Colonic mucosa (tissue), 4 donors: ENCODE results near the gene JOSD2. TPM values are rescaled to one million over a fixed set of nuclear protein-coding genes. Genes with fewer than 3 reads are reported as not detected.

Experiments
- DNase-seq: peaks from one replicate; pipeline ENCODE4 v3.0.0-alpha.2; 2020
- H3K27ac ChIP-seq: fragments of 200-600 bp; one replicate; pipeline ENCODE4 v1.8.0; 2021
- H3K27me3 ChIP-seq: fragments of 200-600 bp; one replicate; pipeline ENCODE4 v1.8.0; 2021
- H3K36me3 ChIP-seq: fragments of 200-600 bp; one replicate; pipeline ENCODE4 v1.8.0; 2021
- H3K4me1 ChIP-seq: fragments of 200-600 bp; one replicate; pipeline ENCODE4 v1.8.0; 2021; ENCODE audit warnings: mild to moderate bottlenecking
- H3K4me3 ChIP-seq: fragments of 200-600 bp; one replicate; pipeline ENCODE4 v1.8.0; 2021
- H3K9ac ChIP-seq, 2 donors: one replicate each; pipeline ENCODE4 v1.7.0; 2013; ENCODE audit warnings: control low read depth in 2 of 2, low read depth in 2 of 2, low read length in 2 of 2
- H3K9me3 ChIP-seq: fragments of 200-600 bp; one replicate; pipeline ENCODE4 v1.8.0; 2021
- intact Hi-C: fragments of 100-400 bp; cut with DNase I; formaldehyde crosslinking; loops from one replicate; pipeline ENCODE4 v1.14.1; 2022
- total RNA-seq, 2 donors: library from RNA; stranded (reverse); fragmentation: NEBNext Ultra II Directional in 1 of 2; extraction: Animal tissue kit (Norgen Biotek cat#: 25700) in 1 of 2; gene quantifications; one replicate each; pipeline ENCODE4 v1.2.1, GENCODE V29; 2021
- TF ChIP-seq, protein P1 (sequence below): fragments of 200-600 bp; IDR thresholded peaks from one replicate; pipeline ENCODE4 v1.8.0; 2022; ENCODE audit warnings: antibody characterized with exemption, mild to moderate bottlenecking
- donor health status: healthy.
- donor health status: DM: no; HTN: no; CAD: no.
- donor health status: DM: no; HTN: no; CAD: no.

The JOSD2 gene
- total RNA-seq, 2 donors from 2014 or later: 27.0 to 45.0 TPM

DNA sequence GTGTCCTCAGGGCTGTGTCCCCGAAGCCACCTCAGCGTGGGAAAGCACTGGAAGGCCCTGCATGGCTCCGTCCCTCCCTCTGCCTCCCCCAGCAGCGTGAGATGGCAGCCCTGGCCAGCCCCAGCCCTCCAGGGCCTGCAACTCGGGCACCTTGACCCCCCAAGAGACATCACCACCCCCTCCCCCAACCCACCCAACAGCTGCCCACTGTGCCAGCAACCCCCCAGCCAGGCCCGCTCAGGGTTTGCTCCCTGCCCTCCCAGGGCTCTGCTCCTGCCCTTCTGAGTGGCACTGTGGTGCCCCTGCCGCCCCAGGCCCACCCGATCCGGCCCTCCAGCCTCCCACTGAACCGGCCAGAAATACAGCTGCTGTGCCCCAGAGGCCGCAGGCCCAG, 4.2 kb upstream of the JOSD2 start:
- no peak overlapping the region for H3K27ac ChIP-seq
- H3K4me1 ChIP-seq: no peaks in the 10 kb centered on the region
- no peak overlapping the region for H3K4me3 ChIP-seq
- DNase-seq: no peak
- TF ChIP-seq, protein P1, sequence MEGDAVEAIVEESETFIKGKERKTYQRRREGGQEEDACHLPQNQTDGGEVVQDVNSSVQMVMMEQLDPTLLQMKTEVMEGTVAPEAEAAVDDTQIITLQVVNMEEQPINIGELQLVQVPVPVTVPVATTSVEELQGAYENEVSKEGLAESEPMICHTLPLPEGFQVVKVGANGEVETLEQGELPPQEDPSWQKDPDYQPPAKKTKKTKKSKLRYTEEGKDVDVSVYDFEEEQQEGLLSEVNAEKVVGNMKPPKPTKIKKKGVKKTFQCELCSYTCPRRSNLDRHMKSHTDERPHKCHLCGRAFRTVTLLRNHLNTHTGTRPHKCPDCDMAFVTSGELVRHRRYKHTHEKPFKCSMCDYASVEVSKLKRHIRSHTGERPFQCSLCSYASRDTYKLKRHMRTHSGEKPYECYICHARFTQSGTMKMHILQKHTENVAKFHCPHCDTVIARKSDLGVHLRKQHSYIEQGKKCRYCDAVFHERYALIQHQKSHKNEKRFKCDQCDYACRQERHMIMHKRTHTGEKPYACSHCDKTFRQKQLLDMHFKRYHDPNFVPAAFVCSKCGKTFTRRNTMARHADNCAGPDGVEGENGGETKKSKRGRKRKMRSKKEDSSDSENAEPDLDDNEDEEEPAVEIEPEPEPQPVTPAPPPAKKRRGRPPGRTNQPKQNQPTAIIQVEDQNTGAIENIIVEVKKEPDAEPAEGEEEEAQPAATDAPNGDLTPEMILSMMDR: no peak
- H3K36me3 ChIP-seq: no peaks in the 10 kb centered on the region
- H3K27me3 ChIP-seq: peaks cover 3% of the 10 kb centered on the region
- intact Hi-C loops: no loop called here
- no peak overlapping the region for H3K9ac ChIP-seq
- no peaks in the 10 kb centered on the region for H3K9me3 ChIP-seq

DNA sequence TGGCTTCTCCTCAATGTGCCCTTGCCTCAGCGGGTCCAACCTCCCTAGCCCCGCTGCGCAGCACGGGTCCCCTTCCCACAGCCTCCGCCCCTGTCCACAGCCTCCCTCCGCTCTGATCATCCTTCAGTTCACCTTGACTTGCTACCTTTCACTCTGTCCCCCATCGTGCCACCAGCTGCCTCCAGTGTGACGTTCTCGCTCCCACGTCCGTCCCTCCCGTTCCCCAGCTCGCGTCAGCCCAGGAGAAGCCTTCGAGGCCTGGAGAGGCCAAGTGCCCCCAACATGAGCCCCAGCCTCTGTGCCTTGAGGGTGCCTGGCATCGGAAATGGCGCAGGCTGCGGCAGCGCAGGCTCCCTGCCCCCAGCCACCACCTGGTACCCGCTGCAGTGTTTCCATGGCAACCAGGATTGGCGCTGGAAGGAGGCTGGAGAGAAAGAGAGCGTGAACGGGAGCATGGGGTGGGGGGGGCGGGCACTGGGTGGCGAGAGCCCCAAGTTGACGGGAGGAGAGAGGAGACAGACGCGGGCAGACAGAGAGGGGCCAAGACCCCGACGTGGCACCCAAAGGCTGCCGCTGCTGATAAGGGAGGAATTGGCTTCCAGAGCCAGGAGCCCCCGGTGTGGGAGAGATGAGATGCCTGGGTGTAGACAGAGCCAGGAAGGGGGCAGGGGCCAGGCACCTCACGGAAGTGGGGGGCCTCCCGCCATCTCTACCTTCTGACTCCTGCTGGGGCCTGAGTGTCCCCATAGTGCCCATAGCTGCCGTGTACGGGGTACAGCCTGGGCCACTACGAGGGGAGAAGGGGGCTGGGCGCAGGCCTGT, 3.6 kb upstream of the JOSD2 start:
- TF ChIP-seq, protein P1: no peak
- H3K9me3 ChIP-seq: no peaks in the 10 kb centered on the region
- no peaks in the 10 kb centered on the region for H3K4me1 ChIP-seq
- H3K27ac ChIP-seq: no peak overlapping the region
- no peak for DNase-seq
- H3K36me3 ChIP-seq: no peaks in the 10 kb centered on the region
- no peak overlapping the region for H3K4me3 ChIP-seq
- H3K27me3 ChIP-seq: peaks cover 3% of the 10 kb centered on the region
- intact Hi-C loops: no loop called here
- no peak overlapping the region for H3K9ac ChIP-seq

DNA sequence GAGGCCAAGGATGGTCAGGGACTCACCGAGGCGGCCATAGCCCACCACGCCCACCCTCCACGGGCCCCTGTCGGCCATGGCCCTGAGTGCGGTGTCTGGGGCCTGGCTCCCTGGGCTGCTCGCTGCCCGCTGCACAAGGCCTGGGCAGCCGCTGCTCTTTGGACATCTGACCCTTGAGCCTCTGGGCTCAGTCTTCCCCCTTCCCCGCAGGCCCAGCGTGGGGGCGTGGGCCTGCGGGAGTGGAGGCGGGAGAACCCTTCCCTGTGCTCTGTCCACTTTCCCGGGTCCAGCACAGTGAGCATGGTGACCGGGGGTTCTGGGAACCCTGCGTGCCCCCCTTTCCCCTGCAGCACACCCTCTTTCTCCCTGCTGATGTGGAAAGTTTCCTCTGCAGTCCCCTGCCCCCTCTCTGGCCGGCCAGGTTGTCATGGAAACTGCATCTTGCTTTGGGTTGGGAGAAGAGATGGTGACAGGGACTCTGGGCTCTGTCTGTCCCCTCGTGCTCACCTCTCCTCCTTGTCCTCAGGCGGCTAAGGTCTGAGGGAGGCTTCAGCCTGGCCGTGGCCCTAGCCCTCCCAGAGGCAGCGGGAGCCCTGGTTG, 2.9 kb upstream of the JOSD2 start, which contains the start of gene ASPDH:
ASPDH (minus strand) TSS at position 168 of the 600 bp plus-strand sequence; CDS start at position 78, 90 bp downstream.
- Histone ChIP-seq H3K4me3 (no peak within 1 kb of the TSS), H3K27me3 (peaks cover 3% of the 10 kb centered on the region), H3K36me3 (no peaks in the 10 kb centered on the region), H3K4me1 (no peaks in the 10 kb centered on the region), H3K27ac (no peak within 1 kb of the TSS), H3K9ac (no peak within 1 kb of the TSS), H3K9me3 (no peaks in the 10 kb centered on the region)
- intact Hi-C loops: no loop called here
- no peak for DNase-seq
- TF ChIP-seq, protein P1: no peak

DNA sequence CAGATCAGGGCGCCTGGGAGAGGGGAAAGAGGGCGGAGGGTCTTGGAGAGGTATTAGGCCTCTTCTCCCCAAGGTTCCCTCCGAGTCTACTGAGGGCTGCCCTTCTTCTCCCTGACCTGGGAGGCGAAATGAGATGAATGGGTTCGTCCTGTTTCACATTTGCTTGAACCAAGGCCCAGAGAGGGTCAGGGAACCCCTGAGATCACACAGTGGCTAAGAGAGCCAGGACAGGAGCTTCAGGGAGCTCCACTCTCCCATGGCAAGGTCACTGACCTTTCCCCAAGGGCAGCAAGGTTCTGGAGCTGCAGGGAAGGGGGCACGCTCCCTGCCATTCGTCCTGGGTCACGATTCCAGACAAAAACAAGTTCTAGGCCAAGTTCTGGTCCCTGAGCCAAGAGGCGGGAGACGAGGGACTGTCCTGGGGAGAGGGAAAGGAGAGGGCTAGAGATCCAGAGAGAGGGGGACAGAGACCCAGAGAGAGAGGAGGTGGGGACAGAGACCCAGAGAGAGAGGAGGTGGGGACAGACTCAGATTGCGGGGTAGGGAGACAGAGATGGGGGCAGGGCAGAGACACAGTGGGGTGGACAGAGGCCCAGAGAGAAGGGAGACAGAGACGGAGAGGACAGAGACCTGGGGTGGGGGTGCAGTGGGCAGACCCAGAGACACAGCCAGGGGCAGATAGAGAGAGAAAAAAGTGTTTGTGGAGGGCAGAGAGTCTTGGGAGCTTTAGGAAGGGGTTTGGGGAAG, 2.2 kb upstream of the JOSD2 start:
- DNase-seq: no peak
- Histone ChIP-seq H3K36me3 (no peaks in the 10 kb centered on the region), H3K4me1 (no peaks in the 10 kb centered on the region), H3K27me3 (peaks cover 3% of the 10 kb centered on the region), H3K4me3 (no peak overlapping the region), H3K27ac (no peak overlapping the region), H3K9ac (no peak overlapping the region), H3K9me3 (no peaks in the 10 kb centered on the region)
- TF ChIP-seq, protein P1: no peak
- intact Hi-C loops: no loop called here

DNA sequence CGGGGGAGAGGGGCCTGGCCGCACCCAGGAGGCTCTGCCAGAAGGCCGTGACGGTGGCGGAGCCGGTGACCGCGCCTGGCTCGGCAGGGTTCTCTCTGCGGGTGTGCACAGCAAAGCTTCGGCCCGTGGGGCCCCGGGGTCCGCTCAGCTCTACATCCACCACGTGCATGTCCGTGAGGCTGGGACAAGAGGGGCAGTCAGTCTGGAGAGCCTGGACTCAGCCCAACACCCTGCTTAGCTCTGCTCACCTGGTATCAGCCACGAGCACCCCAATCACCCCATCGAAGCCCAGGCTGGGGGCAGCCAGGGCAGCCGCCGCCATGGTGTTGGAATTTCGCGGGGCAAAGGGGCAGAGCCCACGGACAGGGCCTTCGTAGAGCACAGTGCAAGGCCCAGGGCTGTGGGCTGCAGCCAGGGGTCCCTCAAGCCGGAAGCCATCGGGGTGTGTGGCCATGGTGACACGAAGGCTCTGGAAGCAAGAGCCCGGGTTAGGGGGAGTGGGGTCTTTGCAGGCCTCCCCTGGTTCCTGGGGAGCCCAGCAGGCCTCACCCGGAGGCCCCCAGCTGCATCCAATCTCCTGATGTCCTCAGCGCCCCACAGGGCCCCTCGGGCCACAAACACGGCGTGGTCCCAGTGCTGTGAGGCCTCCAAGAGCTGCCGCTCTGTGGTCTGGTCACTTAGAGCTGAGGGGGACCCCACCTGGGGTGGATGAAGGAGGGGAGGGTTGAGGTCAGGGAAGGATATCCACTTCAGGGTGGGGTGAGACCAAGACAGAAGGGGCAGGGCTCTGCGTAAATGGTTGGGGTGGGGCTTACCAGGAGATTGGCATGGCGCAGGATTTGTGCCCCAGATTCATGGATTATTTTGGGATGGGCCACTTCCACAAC, 1.4 kb upstream of the JOSD2 start:
- Histone ChIP-seq H3K9me3 (no peaks in the 10 kb centered on the region), H3K27ac (no peak overlapping the region), H3K4me1 (no peaks in the 10 kb centered on the region), H3K36me3 (no peaks in the 10 kb centered on the region), H3K27me3 (peaks cover 3% of the 10 kb centered on the region), H3K9ac (no peak overlapping the region), H3K4me3 (peak overlapping the region; percentile 63)
- intact Hi-C loops: no loop called here
- TF ChIP-seq, protein P1: no peak
- DNase-seq: no peak
